Endothelial cell of umbilical vein (primary cell): ENCODE results near the gene PRC1. TPM values are rescaled to one million over a fixed set of nuclear protein-coding genes. Genes with fewer than 3 reads are reported as not detected.

Source experiments
- BruUV-seq: library from RNA; stranded (reverse); fragments of 400-500 nt; replicated peaks from 2 replicates; lab custom pipeline; 2021; lab: Mats Ljungman, UMichigan
- CTCF ChIA-PET: fragments of 300-600, 350-600 bp; sonication (Branson Sonifier 250); formaldehyde crosslinking; loops from one replicate; lab custom pipeline; 2021; ENCODE audit warnings: antibody characterized with exemption, inconsistent platforms; lab: Charles Lee
- POLR2A ChIA-PET: fragments of 300-600, 350-600 bp; sonication (Branson Sonifier 250); formaldehyde crosslinking; loops from one replicate; lab custom pipeline; 2021; ENCODE audit warnings: antibody characterized with exemption, inconsistent platforms; lab: Charles Lee
- DNase-seq: peaks from one replicate; pipeline ENCODE4 v3.0.0-alpha.2; 2011; ENCODE audit warnings: low read depth, low spot score
- FAIRE-seq: peaks from 2 replicates; lab custom pipeline; 2011; peaks lifted over from hg19 to GRCh38; lab: Jason Lieb, UNC
- H2AFZ ChIP-seq: 2 replicates; pipeline ENCODE4 v1.6.0; 2012; ENCODE audit warnings: low read depth, low read length, control low read depth, inconsistent platforms
- H3K27ac ChIP-seq: 2 replicates; pipeline ENCODE4 v1.5.1; 2011; ENCODE audit warnings: low read depth, mild to moderate bottlenecking, control low read depth, low read length, moderate library complexity; ENCODE audit not compliant: insufficient read depth
- H3K27me3 ChIP-seq, 2 experiments: 2 replicates each; pipeline versions ENCODE4 v1.6.0 to v1.6.1; 2011; ENCODE audit warnings: low read length in 2 of 2, mixed read lengths in 1 of 2; ENCODE audit not compliant: control insufficient read depth in 2 of 2, insufficient read depth in 2 of 2
- H3K36me3 ChIP-seq, 2 experiments: 2 replicates in 1 of 2; 3 replicates in 1 of 2; pipeline ENCODE4 v1.5.1; 2011; ENCODE audit warnings: low read length in 2 of 2, mild to moderate bottlenecking in 1 of 2, moderate library complexity in 1 of 2; ENCODE audit not compliant: control insufficient read depth in 2 of 2, insufficient read depth in 2 of 2; ENCODE audit errors: extremely low read depth in 1 of 2
- H3K4me1 ChIP-seq: 3 replicates; pipeline ENCODE4 v1.5.1; 2011; ENCODE audit warnings: mild to moderate bottlenecking, low read length; ENCODE audit not compliant: control insufficient read depth, insufficient read depth; ENCODE audit errors: extremely low read depth
- H3K4me2 ChIP-seq: 2 replicates; pipeline ENCODE4 v1.6.1; 2011; ENCODE audit warnings: low read length, control low read depth, mixed read lengths; ENCODE audit not compliant: insufficient read depth
- H3K4me3 ChIP-seq, 3 experiments: fragments of 200-600 bp in 1 of 3; sonication (generic), shearing (Covaris generic) in 1 of 3; replicated peaks in 1 of 3; 2 replicates each; pipeline ENCODE4 v1.5.1; 2011 to 2016; ENCODE audit warnings: control low read depth in 3 of 3, low read length in 3 of 3, mild to moderate bottlenecking in 2 of 3, inconsistent platforms in 1 of 3, low read depth in 1 of 3, moderate library complexity in 1 of 3; ENCODE audit not compliant: insufficient read depth in 1 of 3
- H3K79me2 ChIP-seq: 2 replicates; pipeline ENCODE4 v1.6.0; 2012; ENCODE audit warnings: low read length, inconsistent platforms; ENCODE audit not compliant: control insufficient read depth, insufficient read depth
- H3K9ac ChIP-seq: replicated peaks from 2 replicates; pipeline ENCODE3; 2011; ENCODE audit warnings: low read length, control low read depth; ENCODE audit not compliant: insufficient read depth; ENCODE audit errors: extremely low read depth
- H3K9me1 ChIP-seq: replicated peaks from 3 replicates; pipeline ENCODE4 v1.6.0; 2011; ENCODE audit warnings: mild to moderate bottlenecking, low read length; ENCODE audit not compliant: control insufficient read depth, insufficient read depth; ENCODE audit errors: extremely low read depth
- H3K9me3 ChIP-seq: replicated peaks from 2 replicates; pipeline ENCODE4 v1.5.1; 2012; ENCODE audit warnings: low read length, inconsistent platforms; ENCODE audit not compliant: control insufficient read depth, insufficient read depth
- H4K20me1 ChIP-seq: replicated peaks from 2 replicates; pipeline ENCODE3; 2011; ENCODE audit warnings: mild to moderate bottlenecking, low read length; ENCODE audit not compliant: control insufficient read depth, insufficient read depth; ENCODE audit errors: extremely low read depth
- CTCF ChIP-seq, 2 donors: IDR thresholded peaks; 1 replicate in 1 of 2; 2 replicates in 1 of 2; pipeline ENCODE4 v1.5.1; 2011; ENCODE audit warnings: low read length in 2 of 2, mild to moderate bottlenecking in 2 of 2, moderate library complexity in 2 of 2, control low read depth in 1 of 2, inconsistent platforms in 1 of 2, low read depth in 1 of 2; ENCODE audit not compliant: insufficient read depth in 1 of 2; ENCODE audit errors: extremely low read depth in 1 of 2
- EZH2 ChIP-seq: IDR thresholded peaks from 2 replicates; pipeline ENCODE4 v1.6.1; 2012; ENCODE audit warnings: borderline replicate concordance, low read depth, mild to moderate bottlenecking, moderate library complexity, low read length, inconsistent platforms; ENCODE audit not compliant: severe bottlenecking
- FOS ChIP-seq: IDR thresholded peaks from 2 replicates; pipeline ENCODE4 v1.6.1; 2011; ENCODE audit warnings: mild to moderate bottlenecking, low read length, moderate library complexity, borderline replicate concordance; ENCODE audit not compliant: insufficient read depth
- GATA2 ChIP-seq: IDR thresholded peaks from 2 replicates; pipeline ENCODE4 v1.7.0; 2011; ENCODE audit warnings: low read depth, mild to moderate bottlenecking, moderate library complexity, mixed read lengths, low read length; ENCODE audit not compliant: insufficient read length, insufficient read depth
- JUN ChIP-seq: IDR thresholded peaks from 2 replicates; pipeline ENCODE4 v1.6.1; 2011; ENCODE audit warnings: borderline replicate concordance, low read depth; ENCODE audit not compliant: insufficient read length, insufficient read depth
- MAX ChIP-seq: IDR thresholded peaks from 2 replicates; pipeline ENCODE4 v1.6.1; 2011; ENCODE audit not compliant: insufficient read depth, insufficient read length
- MYC ChIP-seq: IDR thresholded peaks from one replicate; pipeline ENCODE4 v1.6.1; 2011; ENCODE audit warnings: mild to moderate bottlenecking, low read depth, low read length
- POLR2A ChIP-seq: IDR thresholded peaks from 2 replicates; pipeline ENCODE4 v1.6.1; 2012; ENCODE audit warnings: low read depth, mild to moderate bottlenecking, control low read depth, low read length
- POLR2AphosphoS5 ChIP-seq: IDR thresholded peaks from 2 replicates; pipeline ENCODE4 v1.6.1; 2012; ENCODE audit warnings: low read depth, mild to moderate bottlenecking, control low read depth, low read length, moderate library complexity; ENCODE audit not compliant: insufficient read depth
- dilution Hi-C: fragments of 300-500 bp; cut with MboI; formaldehyde crosslinking; loops from one replicate; pipeline ENCODE4 v1.15.0; 2019; ENCODE audit warnings: low sequenced_read_pairs; ENCODE audit not compliant: extremely low pct_ligation_motif_present
- intact Hi-C: fragments of 100-400 bp; cut with micrococcal nuclease; formaldehyde crosslinking; loops from one replicate; pipeline ENCODE4 v1.10.0; 2022
- polyA plus RNA-seq, 4 experiments: library from polyadenylated mRNA; depleted of rRNA in 3 of 4; stranded (reverse) in 3 of 4; unstranded in 1 of 4; fragments of >200 nt; gene quantifications; 2 replicates each; pipeline versions ENCODE4 v1.2.1 to v1.2.3, GENCODE V29; 2011 to 2012; ENCODE audit warnings: missing spikeins in 1 of 4
- total RNA-seq: library from RNA; stranded (reverse); gene quantifications from 2 replicates; pipeline ENCODE4 v1.2.3, GENCODE V29; 2021

Gene PRC1
- total and polyA plus RNA-seq, 2 donors (not counting 3 experiments of a cell fraction or from before 2014, with no cell fraction given): 171 to 280 TPM

- peaks cover 24% of the 10 kb centered on the region for H3K4me1 ChIP-seq
- intact Hi-C loops: no loop called here
- peaks cover 0 to 4% of the 10 kb centered on the region in 2 experiments for H3K36me3 ChIP-seq
- H4K20me1 ChIP-seq: no peaks in the 10 kb centered on the region
- no peak overlapping the region for H2AFZ ChIP-seq
- BruUV-seq: no TSS peak
- peak overlapping the region; percentile 75 for H3K4me2 ChIP-seq
- FAIRE-seq: no peak
- no peak overlapping the region for H3K4me3 ChIP-seq
- no peak for DNase-seq
- ChIA-PET POLR2A (interaction anchor here (0.7 kb wide), 1 partner anchor 30 kb away, joined by 3 read pairs; no protein-coding TSS in a partner anchor), CTCF (interaction anchor here (0.6 to 2.7 kb wide), 3 partner anchors 11 to 31 kb away, joined by 3 to 23 read pairs (median 3); no protein-coding TSS in a partner anchor)
- no peaks in the 10 kb centered on the region for H3K27me3 ChIP-seq
- no peak overlapping the region for H3K9ac ChIP-seq
- H3K9me1 ChIP-seq: no peaks in the 10 kb centered on the region
- H3K79me2 ChIP-seq: peaks cover 95% of the 10 kb centered on the region
- no peak overlapping the region for H3K27ac ChIP-seq
- dilution Hi-C loops: no loop called here
- TF ChIP-seq CTCF (IDR thresholded peaks at IDR 0.05; ENCODE audit: extremely low read depth in 1 of 2, insufficient read depth in 1 of 2, low read depth in 1 of 2, low read length in 2 of 2) (no peak), POLR2A (peak; percentile 23)
- no peaks in the 10 kb centered on the region for H3K9me3 ChIP-seq
Measured at GRCh38 chr15:90987561-90988141, 6.7 kb downstream of the PRC1 start.

- FAIRE-seq: no peak
- dilution Hi-C loops: no loop called here
- no peaks in the 10 kb centered on the region for H4K20me1 ChIP-seq
- H2AFZ ChIP-seq: no peak overlapping the region
- no TSS peak for BruUV-seq
- peaks cover 17% of the 10 kb centered on the region for H3K4me1 ChIP-seq
- H3K36me3 ChIP-seq: peaks cover 0 to 7% of the 10 kb centered on the region in 2 experiments
- DNase-seq: no peak
- no peaks in the 10 kb centered on the region for H3K9me1 ChIP-seq
- H3K27me3 ChIP-seq: no peaks in the 10 kb centered on the region
- TF ChIP-seq MAX (no peak), FOS (no peak), GATA2 (no peak), CTCF (IDR thresholded peaks at IDR 0.05; ENCODE audit: extremely low read depth in 1 of 2, insufficient read depth in 1 of 2, low read depth in 1 of 2, low read length in 2 of 2) (no peak), POLR2A (no peak), JUN (no peak), MYC (no peak), EZH2 (no peak), POLR2AphosphoS5 (no peak)
- H3K9me3 ChIP-seq: no peaks in the 10 kb centered on the region
- no peak overlapping the region for H3K9ac ChIP-seq
- H3K27ac ChIP-seq: no peak overlapping the region
- intact Hi-C loops: no loop called here
- POLR2A ChIA-PET: interaction anchor here (0.7 kb wide), 1 partner anchor 29 kb away, joined by 3 read pairs; no protein-coding TSS in a partner anchor
- CTCF ChIA-PET: interaction anchor here (1.1 to 2.7 kb wide), 2 partner anchors 10 to 30 kb away, joined by 3 to 23 read pairs; no protein-coding TSS in a partner anchor
- peaks cover 90% of the 10 kb centered on the region for H3K79me2 ChIP-seq
- H3K4me2 ChIP-seq: no peak overlapping the region
- H3K4me3 ChIP-seq: no peak overlapping the region
Measured at GRCh38 chr15:90986790-90987507, 7.4 kb downstream of the PRC1 start.
